ENCODE data around the gene CIAO1. TPM values are rescaled to one million over a fixed set of nuclear protein-coding genes. Genes with fewer than 3 reads are reported as not detected.
"Not testable (repeated sequence)": the region's sequence is repeated elsewhere in the genome, so short reads cannot be mapped to it uniquely, and the experiment has no call there.

The CIAO1 gene
- total RNA-seq, result 111 and 115 TPM in 2 replicates

- intact Hi-C loops (cut with micrococcal nuclease), result loop anchor here (1.0 to 5.0 kb wide), 14 partner anchors 24 to 494 kb away; partner anchors contain the start of genes ADRA2B, ANKRD36C, CNNM4 and DUSP2
- H3K36me3 Mint-ChIP-seq (ENCODE audit: low read depth), result peaks cover 34% of the 10 kb centered on the region
- H3K4me3 Mint-ChIP-seq, result peak within 1 kb of the TSS; percentile 96
- DNase-seq (ENCODE audit: low spot score), result peak; percentile 99
- H3K9me3 Mint-ChIP-seq, result no peaks in the 10 kb centered on the region
- peaks cover 33% of the 10 kb centered on the region for H3K4me1 Mint-ChIP-seq (ENCODE audit: low read depth)
- no peaks in the 10 kb centered on the region for H3K27me3 Mint-ChIP-seq (ENCODE audit: insufficient read depth)
- peak within 1 kb of the TSS; percentile 94 for H3K27ac Mint-ChIP-seq
These were observed at the start of gene CIAO1, which contains the start of gene TMEM127 for GRCh38 chr2:96265840-96266679. CIAO1 (plus strand) TSS chr2:96266225; CDS start chr2:96266351, 126 bp downstream. TMEM127 (minus strand) TSS chr2:96265997; CDS start chr2:96265381, 616 bp downstream.

GRCh38 chr2:96218508-96219131 lies 47.4 kb upstream of the CIAO1 start:
- H3K4me3 Mint-ChIP-seq, result no peak overlapping the region
- DNase-seq (ENCODE audit: low spot score), result no peak
- H3K9me3 Mint-ChIP-seq, result no peaks in the 10 kb centered on the region
- H3K36me3 Mint-ChIP-seq (ENCODE audit: low read depth), result peaks cover 1% of the 10 kb centered on the region
- intact Hi-C loops (cut with micrococcal nuclease), result no loop called here
- no peak overlapping the region for H3K27ac Mint-ChIP-seq
- H3K27me3 Mint-ChIP-seq (ENCODE audit: insufficient read depth), result no peaks in the 10 kb centered on the region
- H3K4me1 Mint-ChIP-seq (ENCODE audit: low read depth), result no peaks in the 10 kb centered on the region

GRCh38 chr2:96219959-96220358 lies 46.1 kb upstream of the CIAO1 start:
- DNase-seq (ENCODE audit: low spot score); intact Hi-C loops (cut with micrococcal nuclease); H3K9me3 Mint-ChIP-seq; H3K27ac Mint-ChIP-seq; H3K4me1 Mint-ChIP-seq (ENCODE audit: low read depth); H3K27me3 Mint-ChIP-seq (ENCODE audit: insufficient read depth); H3K4me3 Mint-ChIP-seq; H3K36me3 Mint-ChIP-seq (ENCODE audit: low read depth): not testable (repeated sequence)

- intact Hi-C loops (cut with micrococcal nuclease); H3K27ac Mint-ChIP-seq; H3K27me3 Mint-ChIP-seq (ENCODE audit: insufficient read depth); DNase-seq (ENCODE audit: low spot score); H3K36me3 Mint-ChIP-seq (ENCODE audit: low read depth); H3K9me3 Mint-ChIP-seq; H3K4me3 Mint-ChIP-seq: not testable (repeated sequence)
- H3K4me1 Mint-ChIP-seq (ENCODE audit: low read depth), result peaks cover 12% of the 10 kb centered on the region
These were observed 44.9 kb upstream of the CIAO1 start for GRCh38 chr2:96221106-96221505.

GRCh38 chr2:96225016-96225533 lies 41.0 kb upstream of the CIAO1 start:
- intact Hi-C loops (cut with micrococcal nuclease), result no loop called here
- H3K36me3 Mint-ChIP-seq (ENCODE audit: low read depth), result peaks cover 1% of the 10 kb centered on the region
- H3K9me3 Mint-ChIP-seq, result no peaks in the 10 kb centered on the region
- peaks cover 12% of the 10 kb centered on the region for H3K4me1 Mint-ChIP-seq (ENCODE audit: low read depth)
- H3K27me3 Mint-ChIP-seq (ENCODE audit: insufficient read depth), result no peaks in the 10 kb centered on the region
- peak overlapping the region; percentile 83 for H3K27ac Mint-ChIP-seq
- no peak overlapping the region for H3K4me3 Mint-ChIP-seq
- no peak for DNase-seq (ENCODE audit: low spot score)

GRCh38 chr2:96231316-96231715 lies 34.7 kb upstream of the CIAO1 start:
- H3K4me3 Mint-ChIP-seq, result no peak overlapping the region

GRCh38 chr2:96233436-96233835 lies 32.6 kb upstream of the CIAO1 start:
- Mint-ChIP-seq H3K27me3 (ENCODE audit: insufficient read depth) (no peaks in the 10 kb centered on the region), H3K9me3 (no peaks in the 10 kb centered on the region), H3K36me3 (ENCODE audit: low read depth) (no peaks in the 10 kb centered on the region), H3K4me3 (no peak overlapping the region), H3K27ac (no peak overlapping the region), H3K4me1 (ENCODE audit: low read depth) (no peaks in the 10 kb centered on the region)
- intact Hi-C loops (cut with micrococcal nuclease), result no loop called here
- no peak for DNase-seq (ENCODE audit: low spot score)

More at GRCh38 chr2:96231316-96231715, 34.7 kb upstream of the CIAO1 start:
- DNase-seq (ENCODE audit: low spot score), result no peak
- no peaks in the 10 kb centered on the region for H3K27me3 Mint-ChIP-seq (ENCODE audit: insufficient read depth)
- intact Hi-C loops (cut with micrococcal nuclease), result no loop called here
- H3K27ac Mint-ChIP-seq, result no peak overlapping the region
- H3K4me1 Mint-ChIP-seq (ENCODE audit: low read depth), result no peaks in the 10 kb centered on the region
- no peaks in the 10 kb centered on the region for H3K9me3 Mint-ChIP-seq
- no peaks in the 10 kb centered on the region for H3K36me3 Mint-ChIP-seq (ENCODE audit: low read depth)

- intact Hi-C loops (cut with micrococcal nuclease), result no loop called here
- Mint-ChIP-seq H3K27me3 (ENCODE audit: insufficient read depth) (no peaks in the 10 kb centered on the region), H3K4me1 (ENCODE audit: low read depth) (no peaks in the 10 kb centered on the region)
These were observed 32.1 kb upstream of the CIAO1 start for GRCh38 chr2:96233880-96234316.

GRCh38 chr2:96236882-96237281 lies 29.1 kb upstream of the CIAO1 start:
- H3K4me1 Mint-ChIP-seq (ENCODE audit: low read depth), result peaks cover 16% of the 10 kb centered on the region
- H3K27me3 Mint-ChIP-seq (ENCODE audit: insufficient read depth), result no peaks in the 10 kb centered on the region
- H3K36me3 Mint-ChIP-seq (ENCODE audit: low read depth), result peaks cover 1% of the 10 kb centered on the region
- intact Hi-C loops (cut with micrococcal nuclease), result no loop called here
- no peak overlapping the region for H3K4me3 Mint-ChIP-seq
- DNase-seq (ENCODE audit: low spot score), result no peak
- no peaks in the 10 kb centered on the region for H3K9me3 Mint-ChIP-seq
- no peak overlapping the region for H3K27ac Mint-ChIP-seq

More at GRCh38 chr2:96233880-96234316, 32.1 kb upstream of the CIAO1 start:
- Mint-ChIP-seq H3K9me3 (no peaks in the 10 kb centered on the region), H3K27ac (no peak overlapping the region), H3K4me3 (no peak overlapping the region), H3K36me3 (ENCODE audit: low read depth) (no peaks in the 10 kb centered on the region)
- DNase-seq (ENCODE audit: low spot score), result no peak

GRCh38 chr2:96238266-96238665 lies 27.8 kb upstream of the CIAO1 start:
- no peak overlapping the region for H3K27ac Mint-ChIP-seq
- no peaks in the 10 kb centered on the region for H3K27me3 Mint-ChIP-seq (ENCODE audit: insufficient read depth)
- DNase-seq (ENCODE audit: low spot score), result no peak
- H3K36me3 Mint-ChIP-seq (ENCODE audit: low read depth), result peaks cover 1% of the 10 kb centered on the region
- intact Hi-C loops (cut with micrococcal nuclease), result no loop called here
- peaks cover 28% of the 10 kb centered on the region for H3K4me1 Mint-ChIP-seq (ENCODE audit: low read depth)
- H3K4me3 Mint-ChIP-seq, result no peak overlapping the region
- H3K9me3 Mint-ChIP-seq, result no peaks in the 10 kb centered on the region

GRCh38 chr2:96239091-96239490 lies 26.9 kb upstream of the CIAO1 start:
- no peaks in the 10 kb centered on the region for H3K27me3 Mint-ChIP-seq (ENCODE audit: insufficient read depth)
- no peak overlapping the region for H3K27ac Mint-ChIP-seq

GRCh38 chr2:96239745-96240264 lies 26.2 kb upstream of the CIAO1 start:
- H3K4me1 Mint-ChIP-seq (ENCODE audit: low read depth), result peaks cover 33% of the 10 kb centered on the region
- H3K9me3 Mint-ChIP-seq, result no peaks in the 10 kb centered on the region
- H3K4me3 Mint-ChIP-seq, result no peak overlapping the region
- intact Hi-C loops (cut with micrococcal nuclease), result no loop called here
- H3K27ac Mint-ChIP-seq, result no peak overlapping the region
- DNase-seq (ENCODE audit: low spot score), result no peak
- H3K36me3 Mint-ChIP-seq (ENCODE audit: low read depth), result peaks cover 2% of the 10 kb centered on the region
- H3K27me3 Mint-ChIP-seq (ENCODE audit: insufficient read depth), result no peaks in the 10 kb centered on the region

More at GRCh38 chr2:96239091-96239490, 26.9 kb upstream of the CIAO1 start:
- Mint-ChIP-seq H3K36me3 (ENCODE audit: low read depth) (peaks cover 1% of the 10 kb centered on the region), H3K4me3 (no peak overlapping the region), H3K9me3 (no peaks in the 10 kb centered on the region), H3K4me1 (ENCODE audit: low read depth) (peaks cover 28% of the 10 kb centered on the region)
- no peak for DNase-seq (ENCODE audit: low spot score)
- intact Hi-C loops (cut with micrococcal nuclease), result no loop called here

Data from activated T-helper 1 cell treated with anti-CD3 and anti-CD28 coated beads, Interleukin-12 subunit alpha, Interleukin-12 subunit beta, Interleukin-2, Interleukin-4 antibody, amounts not matched to agents 30 ng/mL and 10 ng/mL and 1 ng/mL, durations not matched to agents 14 hours and 24 hours and 36 hours (primary cell).